K562 (cell line): ENCODE results near the gene CYBRD1. TPM values are rescaled to one million over a fixed set of nuclear protein-coding genes. Genes with fewer than 3 reads are reported as not detected.

Experiments
- CHCHD3 ChIP-seq: fragments of 250-450 bp; sonication (Bioruptor Pico); IDR thresholded peaks from 2 replicates; pipeline ENCODE4 v2.1.2; 2022; ENCODE audit warnings: mild to moderate bottlenecking
- HDAC2 ChIP-seq: fragments of 450-650 bp; IDR thresholded peaks from 2 replicates; pipeline ENCODE4 v1.6.1; 2016; ENCODE audit warnings: mild to moderate bottlenecking
- KAT8 ChIP-seq: fragments of 450-650 bp; IDR thresholded peaks from 2 replicates; pipeline ENCODE4 v1.6.1; 2016; ENCODE audit warnings: low read depth, mild to moderate bottlenecking
- MCM3 ChIP-seq: fragments of 450-650 bp; IDR thresholded peaks from 2 replicates; pipeline ENCODE4 v1.6.1; 2016
- NFYB ChIP-seq: IDR thresholded peaks from 2 replicates; pipeline ENCODE4 v1.6.1; 2011; ENCODE audit warnings: mild to moderate bottlenecking, moderate library complexity; ENCODE audit not compliant: insufficient read length; ENCODE audit errors: extremely low read depth
- PURB ChIP-seq: sonication (generic); formaldehyde crosslinking; IDR thresholded peaks from 2 replicates; pipeline ENCODE4 v1.9.0; 2021; ENCODE audit warnings: low read depth, mild to moderate bottlenecking, missing genetic modification reagents
- TAF9B ChIP-seq: fragments of 450-650 bp; IDR thresholded peaks from 2 replicates; pipeline ENCODE4 v1.6.1; 2018; ENCODE audit warnings: mild to moderate bottlenecking; ENCODE audit not compliant: partially characterized antibody
- ZFPM2 ChIP-seq: fragments of 250-450 bp; sonication (Bioruptor Pico); IDR thresholded peaks from 2 replicates; pipeline ENCODE4 v1.5.1; 2022; ENCODE audit warnings: mild to moderate bottlenecking
- polyA plus RNA-seq, 8 experiments: library from polyadenylated mRNA; depleted of rRNA in 4 of 8; stranded (reverse) in 5 of 8; unstranded in 3 of 8; fragments of >200 nt; fragmentation: Nextera tagmentation in 2 of 8; fragmentation: Illumina TruSeq in 1 of 8; extraction: Ambion mirVana in 2 of 8; extraction: Trizol in 1 of 8; gene quantifications; 2 replicates each; pipeline versions ENCODE4 v1.2.1 to v1.2.3, GENCODE V29; 2011 to 2014; ENCODE audit warnings: inconsistent platforms in 1 of 8, missing spikeins in 1 of 8
- total RNA-seq, 7 experiments: library from RNA; depleted of rRNA in 6 of 7; stranded (reverse); fragments of >200 nt in 6 of 7; fragmentation: Illumina TruSeq in 2 of 7; extraction: Trizol in 2 of 7; gene quantifications; 2 replicates each; pipeline versions ENCODE4 v1.2.1 to v1.2.3, GENCODE V29; 2011 to 2021; ENCODE audit warnings: low replicate concordance in 1 of 7
- TF ChIP-seq, protein P1 (sequence below): fragments of 250-450 bp; sonication (Bioruptor Pico); IDR thresholded peaks from 2 replicates; pipeline ENCODE4 v1.9.0; 2021; ENCODE audit warnings: mild to moderate bottlenecking
- TF ChIP-seq, protein P2 (sequence below): fragments of 450-650 bp; IDR thresholded peaks from 2 replicates; pipeline ENCODE4 v1.6.1; 2016; ENCODE audit warnings: mild to moderate bottlenecking, moderate library complexity
- TF ChIP-seq, protein P3 (sequence below): fragments of 250-450 bp; sonication (Bioruptor Pico); IDR thresholded peaks from 2 replicates; pipeline ENCODE4 v1.4.0; 2020

CYBRD1 gene
- total and polyA plus RNA-seq, 9 of the 15 experiments (the other 6 are each of a cell fraction or from before 2014, with no cell fraction given) = 9.6 to 22.4 (median 15.6) TPM

DNA sequence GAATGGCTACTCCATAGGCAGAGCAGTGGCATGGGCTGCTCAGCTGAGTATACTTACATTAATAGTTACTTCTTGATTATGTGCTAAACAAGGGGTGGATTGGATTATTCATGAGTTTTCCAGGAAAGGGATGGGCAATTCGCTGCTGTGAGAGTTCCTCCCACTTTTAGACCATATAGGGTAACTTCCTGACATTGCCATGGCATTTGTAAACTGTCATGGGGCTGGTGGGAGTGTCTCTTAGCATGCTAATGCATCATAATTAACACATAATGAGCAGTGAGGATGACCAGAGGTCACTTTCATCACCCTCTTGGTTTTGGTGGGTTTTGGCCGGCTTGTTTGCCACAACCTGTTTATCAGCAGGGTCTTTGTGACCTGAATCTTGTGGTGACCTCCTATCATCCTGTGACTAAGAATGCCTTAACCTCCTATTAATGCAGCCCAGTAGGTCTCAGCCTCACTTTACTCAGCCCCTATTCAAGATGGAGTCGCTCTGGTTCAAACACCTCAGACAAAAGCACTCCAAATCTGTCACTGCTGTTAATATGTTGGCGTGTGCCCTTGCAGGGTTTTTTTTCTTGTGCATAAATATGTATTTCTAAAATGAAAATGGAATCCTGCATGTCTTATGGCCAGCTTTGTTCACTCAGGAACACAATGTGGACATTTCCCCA is 56.0 kb downstream of the CYBRD1 start (continued):
- TF ChIP-seq, protein P1, sequence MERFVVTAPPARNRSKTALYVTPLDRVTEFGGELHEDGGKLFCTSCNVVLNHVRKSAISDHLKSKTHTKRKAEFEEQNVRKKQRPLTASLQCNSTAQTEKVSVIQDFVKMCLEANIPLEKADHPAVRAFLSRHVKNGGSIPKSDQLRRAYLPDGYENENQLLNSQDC (CRISPR knock-in tag) = no peak
- no peak for TF ChIP-seq TAF9B
- TF ChIP-seq, protein P2, sequence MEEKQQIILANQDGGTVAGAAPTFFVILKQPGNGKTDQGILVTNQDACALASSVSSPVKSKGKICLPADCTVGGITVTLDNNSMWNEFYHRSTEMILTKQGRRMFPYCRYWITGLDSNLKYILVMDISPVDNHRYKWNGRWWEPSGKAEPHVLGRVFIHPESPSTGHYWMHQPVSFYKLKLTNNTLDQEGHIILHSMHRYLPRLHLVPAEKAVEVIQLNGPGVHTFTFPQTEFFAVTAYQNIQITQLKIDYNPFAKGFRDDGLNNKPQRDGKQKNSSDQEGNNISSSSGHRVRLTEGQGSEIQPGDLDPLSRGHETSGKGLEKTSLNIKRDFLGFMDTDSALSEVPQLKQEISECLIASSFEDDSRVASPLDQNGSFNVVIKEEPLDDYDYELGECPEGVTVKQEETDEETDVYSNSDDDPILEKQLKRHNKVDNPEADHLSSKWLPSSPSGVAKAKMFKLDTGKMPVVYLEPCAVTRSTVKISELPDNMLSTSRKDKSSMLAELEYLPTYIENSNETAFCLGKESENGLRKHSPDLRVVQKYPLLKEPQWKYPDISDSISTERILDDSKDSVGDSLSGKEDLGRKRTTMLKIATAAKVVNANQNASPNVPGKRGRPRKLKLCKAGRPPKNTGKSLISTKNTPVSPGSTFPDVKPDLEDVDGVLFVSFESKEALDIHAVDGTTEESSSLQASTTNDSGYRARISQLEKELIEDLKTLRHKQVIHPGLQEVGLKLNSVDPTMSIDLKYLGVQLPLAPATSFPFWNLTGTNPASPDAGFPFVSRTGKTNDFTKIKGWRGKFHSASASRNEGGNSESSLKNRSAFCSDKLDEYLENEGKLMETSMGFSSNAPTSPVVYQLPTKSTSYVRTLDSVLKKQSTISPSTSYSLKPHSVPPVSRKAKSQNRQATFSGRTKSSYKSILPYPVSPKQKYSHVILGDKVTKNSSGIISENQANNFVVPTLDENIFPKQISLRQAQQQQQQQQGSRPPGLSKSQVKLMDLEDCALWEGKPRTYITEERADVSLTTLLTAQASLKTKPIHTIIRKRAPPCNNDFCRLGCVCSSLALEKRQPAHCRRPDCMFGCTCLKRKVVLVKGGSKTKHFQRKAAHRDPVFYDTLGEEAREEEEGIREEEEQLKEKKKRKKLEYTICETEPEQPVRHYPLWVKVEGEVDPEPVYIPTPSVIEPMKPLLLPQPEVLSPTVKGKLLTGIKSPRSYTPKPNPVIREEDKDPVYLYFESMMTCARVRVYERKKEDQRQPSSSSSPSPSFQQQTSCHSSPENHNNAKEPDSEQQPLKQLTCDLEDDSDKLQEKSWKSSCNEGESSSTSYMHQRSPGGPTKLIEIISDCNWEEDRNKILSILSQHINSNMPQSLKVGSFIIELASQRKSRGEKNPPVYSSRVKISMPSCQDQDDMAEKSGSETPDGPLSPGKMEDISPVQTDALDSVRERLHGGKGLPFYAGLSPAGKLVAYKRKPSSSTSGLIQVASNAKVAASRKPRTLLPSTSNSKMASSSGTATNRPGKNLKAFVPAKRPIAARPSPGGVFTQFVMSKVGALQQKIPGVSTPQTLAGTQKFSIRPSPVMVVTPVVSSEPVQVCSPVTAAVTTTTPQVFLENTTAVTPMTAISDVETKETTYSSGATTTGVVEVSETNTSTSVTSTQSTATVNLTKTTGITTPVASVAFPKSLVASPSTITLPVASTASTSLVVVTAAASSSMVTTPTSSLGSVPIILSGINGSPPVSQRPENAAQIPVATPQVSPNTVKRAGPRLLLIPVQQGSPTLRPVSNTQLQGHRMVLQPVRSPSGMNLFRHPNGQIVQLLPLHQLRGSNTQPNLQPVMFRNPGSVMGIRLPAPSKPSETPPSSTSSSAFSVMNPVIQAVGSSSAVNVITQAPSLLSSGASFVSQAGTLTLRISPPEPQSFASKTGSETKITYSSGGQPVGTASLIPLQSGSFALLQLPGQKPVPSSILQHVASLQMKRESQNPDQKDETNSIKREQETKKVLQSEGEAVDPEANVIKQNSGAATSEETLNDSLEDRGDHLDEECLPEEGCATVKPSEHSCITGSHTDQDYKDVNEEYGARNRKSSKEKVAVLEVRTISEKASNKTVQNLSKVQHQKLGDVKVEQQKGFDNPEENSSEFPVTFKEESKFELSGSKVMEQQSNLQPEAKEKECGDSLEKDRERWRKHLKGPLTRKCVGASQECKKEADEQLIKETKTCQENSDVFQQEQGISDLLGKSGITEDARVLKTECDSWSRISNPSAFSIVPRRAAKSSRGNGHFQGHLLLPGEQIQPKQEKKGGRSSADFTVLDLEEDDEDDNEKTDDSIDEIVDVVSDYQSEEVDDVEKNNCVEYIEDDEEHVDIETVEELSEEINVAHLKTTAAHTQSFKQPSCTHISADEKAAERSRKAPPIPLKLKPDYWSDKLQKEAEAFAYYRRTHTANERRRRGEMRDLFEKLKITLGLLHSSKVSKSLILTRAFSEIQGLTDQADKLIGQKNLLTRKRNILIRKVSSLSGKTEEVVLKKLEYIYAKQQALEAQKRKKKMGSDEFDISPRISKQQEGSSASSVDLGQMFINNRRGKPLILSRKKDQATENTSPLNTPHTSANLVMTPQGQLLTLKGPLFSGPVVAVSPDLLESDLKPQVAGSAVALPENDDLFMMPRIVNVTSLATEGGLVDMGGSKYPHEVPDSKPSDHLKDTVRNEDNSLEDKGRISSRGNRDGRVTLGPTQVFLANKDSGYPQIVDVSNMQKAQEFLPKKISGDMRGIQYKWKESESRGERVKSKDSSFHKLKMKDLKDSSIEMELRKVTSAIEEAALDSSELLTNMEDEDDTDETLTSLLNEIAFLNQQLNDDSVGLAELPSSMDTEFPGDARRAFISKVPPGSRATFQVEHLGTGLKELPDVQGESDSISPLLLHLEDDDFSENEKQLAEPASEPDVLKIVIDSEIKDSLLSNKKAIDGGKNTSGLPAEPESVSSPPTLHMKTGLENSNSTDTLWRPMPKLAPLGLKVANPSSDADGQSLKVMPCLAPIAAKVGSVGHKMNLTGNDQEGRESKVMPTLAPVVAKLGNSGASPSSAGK = no peak
- no peak for TF ChIP-seq PURB
- TF ChIP-seq KAT8 = no peak
- 0 out of 2 replicates have a peak, but pooled peaks have one; percentile 38 for TF ChIP-seq ZFPM2 (CRISPR knock-in tag)
- no peak for TF ChIP-seq MCM3
- no peak for TF ChIP-seq HDAC2
- TF ChIP-seq, protein P3, sequence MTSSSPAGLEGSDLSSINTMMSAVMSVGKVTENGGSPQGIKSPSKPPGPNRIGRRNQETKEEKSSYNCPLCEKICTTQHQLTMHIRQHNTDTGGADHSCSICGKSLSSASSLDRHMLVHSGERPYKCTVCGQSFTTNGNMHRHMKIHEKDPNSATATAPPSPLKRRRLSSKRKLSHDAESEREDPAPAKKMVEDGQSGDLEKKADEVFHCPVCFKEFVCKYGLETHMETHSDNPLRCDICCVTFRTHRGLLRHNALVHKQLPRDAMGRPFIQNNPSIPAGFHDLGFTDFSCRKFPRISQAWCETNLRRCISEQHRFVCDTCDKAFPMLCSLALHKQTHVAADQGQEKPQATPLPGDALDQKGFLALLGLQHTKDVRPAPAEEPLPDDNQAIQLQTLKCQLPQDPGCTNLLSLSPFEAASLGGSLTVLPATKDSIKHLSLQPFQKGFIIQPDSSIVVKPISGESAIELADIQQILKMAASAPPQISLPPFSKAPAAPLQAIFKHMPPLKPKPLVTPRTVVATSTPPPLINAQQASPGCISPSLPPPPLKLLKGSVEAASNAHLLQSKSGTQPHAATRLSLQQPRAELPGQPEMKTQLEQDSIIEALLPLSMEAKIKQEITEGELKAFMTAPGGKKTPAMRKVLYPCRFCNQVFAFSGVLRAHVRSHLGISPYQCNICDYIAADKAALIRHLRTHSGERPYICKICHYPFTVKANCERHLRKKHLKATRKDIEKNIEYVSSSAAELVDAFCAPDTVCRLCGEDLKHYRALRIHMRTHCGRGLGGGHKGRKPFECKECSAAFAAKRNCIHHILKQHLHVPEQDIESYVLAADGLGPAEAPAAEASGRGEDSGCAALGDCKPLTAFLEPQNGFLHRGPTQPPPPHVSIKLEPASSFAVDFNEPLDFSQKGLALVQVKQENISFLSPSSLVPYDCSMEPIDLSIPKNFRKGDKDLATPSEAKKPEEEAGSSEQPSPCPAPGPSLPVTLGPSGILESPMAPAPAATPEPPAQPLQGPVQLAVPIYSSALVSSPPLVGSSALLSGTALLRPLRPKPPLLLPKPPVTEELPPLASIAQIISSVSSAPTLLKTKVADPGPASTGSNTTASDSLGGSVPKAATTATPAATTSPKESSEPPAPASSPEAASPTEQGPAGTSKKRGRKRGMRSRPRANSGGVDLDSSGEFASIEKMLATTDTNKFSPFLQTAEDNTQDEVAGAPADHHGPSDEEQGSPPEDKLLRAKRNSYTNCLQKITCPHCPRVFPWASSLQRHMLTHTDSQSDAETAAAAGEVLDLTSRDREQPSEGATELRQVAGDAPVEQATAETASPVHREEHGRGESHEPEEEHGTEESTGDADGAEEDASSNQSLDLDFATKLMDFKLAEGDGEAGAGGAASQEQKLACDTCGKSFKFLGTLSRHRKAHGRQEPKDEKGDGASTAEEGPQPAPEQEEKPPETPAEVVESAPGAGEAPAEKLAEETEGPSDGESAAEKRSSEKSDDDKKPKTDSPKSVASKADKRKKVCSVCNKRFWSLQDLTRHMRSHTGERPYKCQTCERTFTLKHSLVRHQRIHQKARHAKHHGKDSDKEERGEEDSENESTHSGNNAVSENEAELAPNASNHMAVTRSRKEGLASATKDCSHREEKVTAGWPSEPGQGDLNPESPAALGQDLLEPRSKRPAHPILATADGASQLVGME (CRISPR knock-in tag) = no peak
- TF ChIP-seq CHCHD3 = no peak
- TF ChIP-seq NFYB = no peak
